Measurements from ENCODE around the gene HLCS.

Gene HLCS

DNA sequence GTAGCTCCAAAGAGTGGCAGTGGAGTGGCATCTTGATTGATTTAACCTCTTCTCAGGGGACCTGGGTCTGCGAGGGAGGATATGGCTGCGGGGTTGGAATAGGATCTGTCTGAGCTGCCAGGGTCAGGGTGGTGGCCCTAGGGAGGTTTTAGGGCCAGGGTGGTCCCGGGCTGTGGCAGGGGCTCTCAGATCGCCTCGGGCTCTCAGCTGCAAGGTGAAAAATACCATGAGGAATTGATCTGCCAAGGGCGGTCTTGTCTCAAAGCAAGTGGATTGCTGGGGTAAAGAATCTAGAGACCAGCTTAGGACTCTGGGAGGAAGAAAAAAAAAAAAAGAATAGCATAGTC, 263.9 kb downstream of the HLCS start:
- TF ChIP-seq, protein P1, sequence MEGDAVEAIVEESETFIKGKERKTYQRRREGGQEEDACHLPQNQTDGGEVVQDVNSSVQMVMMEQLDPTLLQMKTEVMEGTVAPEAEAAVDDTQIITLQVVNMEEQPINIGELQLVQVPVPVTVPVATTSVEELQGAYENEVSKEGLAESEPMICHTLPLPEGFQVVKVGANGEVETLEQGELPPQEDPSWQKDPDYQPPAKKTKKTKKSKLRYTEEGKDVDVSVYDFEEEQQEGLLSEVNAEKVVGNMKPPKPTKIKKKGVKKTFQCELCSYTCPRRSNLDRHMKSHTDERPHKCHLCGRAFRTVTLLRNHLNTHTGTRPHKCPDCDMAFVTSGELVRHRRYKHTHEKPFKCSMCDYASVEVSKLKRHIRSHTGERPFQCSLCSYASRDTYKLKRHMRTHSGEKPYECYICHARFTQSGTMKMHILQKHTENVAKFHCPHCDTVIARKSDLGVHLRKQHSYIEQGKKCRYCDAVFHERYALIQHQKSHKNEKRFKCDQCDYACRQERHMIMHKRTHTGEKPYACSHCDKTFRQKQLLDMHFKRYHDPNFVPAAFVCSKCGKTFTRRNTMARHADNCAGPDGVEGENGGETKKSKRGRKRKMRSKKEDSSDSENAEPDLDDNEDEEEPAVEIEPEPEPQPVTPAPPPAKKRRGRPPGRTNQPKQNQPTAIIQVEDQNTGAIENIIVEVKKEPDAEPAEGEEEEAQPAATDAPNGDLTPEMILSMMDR (IDR thresholded peaks at IDR 0.05; ENCODE audit: low read depth, low read length, missing control alignments) = no peak

GRCh38 chr21:36701756-36702621, 264.5 kb downstream of the HLCS start:
- no peak for DNase-seq (ENCODE audit: extremely low read depth, low read depth)
- TF ChIP-seq, protein P1 (IDR thresholded peaks at IDR 0.05; ENCODE audit: low read depth, low read length, missing control alignments) = no peak
- no peak overlapping the region for H3K4me3 ChIP-seq (replicated peaks; ENCODE audit: low read depth, low read length)

More for the DNA sequence above, 263.9 kb downstream of the HLCS start:
- DNase-seq (ENCODE audit: extremely low read depth, low read depth) = no peak
- H3K4me3 ChIP-seq (replicated peaks; ENCODE audit: low read depth, low read length) = no peak overlapping the region

DNA sequence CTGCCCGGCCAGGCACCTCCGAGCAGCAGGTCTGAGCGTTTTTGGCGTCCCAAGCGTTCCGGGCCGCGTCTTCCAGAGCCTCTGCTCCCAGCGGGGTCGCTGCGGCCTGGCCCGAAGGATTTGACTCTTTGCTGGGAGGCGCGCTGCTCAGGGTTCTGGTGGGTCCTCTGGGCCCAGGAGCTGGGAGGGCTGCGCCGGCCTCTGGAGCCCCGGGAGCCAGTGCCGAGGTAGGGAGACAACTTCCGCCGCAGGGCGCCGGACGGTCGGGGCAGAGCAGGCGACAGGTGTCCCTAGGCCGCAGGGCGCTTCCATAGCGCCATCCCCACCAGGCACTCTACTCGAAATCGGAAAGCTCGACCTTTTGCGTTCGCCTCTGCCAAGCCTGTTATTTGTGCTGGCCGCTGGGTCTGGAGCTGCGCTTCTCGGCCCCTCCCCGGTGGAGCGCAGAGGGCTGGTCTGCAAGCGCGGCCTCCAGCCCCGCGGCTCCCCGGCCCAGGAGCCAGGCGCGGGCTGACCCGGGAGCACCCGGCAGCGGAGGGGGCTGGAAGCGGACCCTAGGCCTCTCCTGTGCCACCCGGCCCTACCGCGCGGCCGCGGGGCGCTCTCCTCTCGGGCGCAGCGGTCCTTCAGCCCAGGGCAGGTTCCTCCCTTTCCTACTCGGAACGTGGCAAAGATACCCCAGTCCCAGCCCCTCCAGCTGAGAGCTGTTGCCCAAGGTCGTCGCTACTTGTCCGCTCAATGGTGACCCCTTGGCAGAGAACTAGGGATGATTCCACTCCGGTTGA, 265.3 kb downstream of the HLCS start:
- TF ChIP-seq, protein P1 (IDR thresholded peaks at IDR 0.05; ENCODE audit: low read depth, low read length, missing control alignments) = no peak
- H3K4me3 ChIP-seq (replicated peaks; ENCODE audit: low read depth, low read length) = no peak overlapping the region
- no peak for DNase-seq (ENCODE audit: extremely low read depth, low read depth)
